Adrenal gland (tissue), 12 donors: ENCODE measurements around the gene SYT14. TPM values are rescaled to one million over a fixed set of nuclear protein-coding genes. Genes with fewer than 3 reads are reported as not detected.
"Not testable (repeated sequence)": the region's sequence is repeated elsewhere in the genome, so short reads cannot be mapped to it uniquely, and the experiment has no call there.

Experiments
- DNase-seq, 7 donors: peaks; one replicate each; pipeline ENCODE4 v3.0.0-alpha.2; 2019 to 2020
- H3K27ac ChIP-seq, 5 donors: fragments of 200-600 bp; sonication (generic) in 4 of 5; 1 replicate in 3 of 5; 2 replicates in 2 of 5; pipeline versions ENCODE4 v1.5.1 to v1.8.0; 2016 to 2020; ENCODE audit warnings: mild to moderate bottlenecking in 1 of 5
- H3K27me3 ChIP-seq: fragments of 200-600 bp; 2 replicates; pipeline ENCODE4 v1.8.0; 2021
- H3K36me3 ChIP-seq, 2 donors: fragments of 200-600 bp; replicated peaks in 1 of 2; 1 replicate in 1 of 2; 2 replicates in 1 of 2; pipeline versions ENCODE4 v1.5.1 to v1.8.0; 2018 to 2022
- H3K4me1 ChIP-seq, 2 donors: fragments of 200-600 bp; replicated peaks in 1 of 2; 1 replicate in 1 of 2; 2 replicates in 1 of 2; pipeline versions ENCODE4 v1.5.1 to v1.8.0; 2018 to 2021
- H3K4me3 ChIP-seq, 4 donors: fragments of 200-600 bp; sonication (generic) in 3 of 4; one replicate each; pipeline ENCODE4 v1.5.1; 2016 to 2018
- H3K9me3 ChIP-seq, 3 donors: fragments of 200-600 bp; sonication (generic) in 1 of 3; replicated peaks in 1 of 3; 1 replicate in 2 of 3; 2 replicates in 1 of 3; pipeline versions ENCODE4 v1.5.1 to v1.8.0; 2016 to 2021
- CTCF ChIP-seq, 6 experiments: fragments of 450-650 bp in 4 of 6; fragments of 200-600 bp in 2 of 6; sonication (generic) in 1 of 6; IDR thresholded peaks; 1 replicate in 5 of 6; 2 replicates in 1 of 6; pipeline versions ENCODE4 v1.5.1 to v1.8.0; 2016 to 2021; ENCODE audit warnings: antibody characterized with exemption in 6 of 6, mild to moderate bottlenecking in 2 of 6, moderate library complexity in 1 of 6
- POLR2A ChIP-seq, 2 donors: fragments of 450-650 bp; IDR thresholded peaks; one replicate each; pipeline ENCODE4 v1.6.1; 2017; ENCODE audit warnings: antibody characterized with exemption in 2 of 2, mild to moderate bottlenecking in 2 of 2, moderate library complexity in 1 of 2
- WGBS, 4 donors: extraction: QIAGEN DNeasy Blood & Tissue Kit in 2 of 4; methylation state at CpG; one replicate each; pipeline versions ENCODE4 v1.1.5 to v1.1.7; 2013 to 2017; 5-methylcytosine and 5-hydroxymethylcytosine counted together
- intact Hi-C, 2 donors: fragments of 100-400 bp; cut with DNase I; formaldehyde crosslinking; loops; one replicate each; pipeline versions ENCODE4 v1.14.1 to v1.15.0; 2022 to 2023
- polyA plus RNA-seq, 3 donors: library from polyadenylated mRNA; stranded (reverse); fragments of 200-250 nt in 2 of 3; fragments of 350-450 nt in 1 of 3; fragmentation: Illumina TruSeq in 1 of 3; extraction: RNeasy Lipid Tissue Mini Kit (QIAGEN cat#74804) in 1 of 3; gene quantifications; one replicate each; pipeline ENCODE4 v1.2.3, GENCODE V29; 2013 to 2014
- total RNA-seq, 9 donors: library from RNA; depleted of rRNA in 4 of 9; stranded (reverse); fragments of >200 nt in 4 of 9; fragments of 120-200 nt in 1 of 9; fragmentation: NEBNext Ultra II Directional in 1 of 9; extraction: Animal tissue kit (Norgen Biotek cat#: 25700) in 1 of 9; gene quantifications; one replicate each; pipeline versions ENCODE4 v1.1.0 to v1.2.4, GENCODE V29; 2013 to 2023
- donor health status: healthy with polysubstance abuse.
- donor health status: Bipolar disorder and iron deficiency.
- donor health status: DM: yes; HTN: yes; CAD: no.
- donor health status: DM: no; HTN: no; CAD: no.
- donor health status: DM: no; HTN: no; CAD: no.
- donor health status: DM: yes; HTN: yes; CAD: no.

Gene SYT14
- total and polyA plus RNA-seq, 12 donors = 0.57 to 8.1 (median 3.5) TPM

- intact Hi-C loops = no loop called here
These were observed 47.2 kb upstream of the SYT14 start for GRCh38 chr1:209890641-209891330.

GRCh38 chr1:209893751-209894150, 44.3 kb upstream of the SYT14 start:
- DNase-seq = no peak
- Histone ChIP-seq H3K9me3 (no peaks in the 10 kb centered on the region), H3K27me3 (no peaks in the 10 kb centered on the region), H3K36me3 (no peaks in the 10 kb centered on the region), H3K27ac (no peak overlapping the region), H3K4me3 (no peak overlapping the region), H3K4me1 (no peaks in the 10 kb centered on the region)
- WGBS, 4 donors = 63 to 91% (median 88%) methylated on average over 6 of the region's 6 CpGs
- TF ChIP-seq CTCF (IDR thresholded peaks at IDR 0.05) (no peak), POLR2A (IDR thresholded peaks at IDR 0.05) (no peak)
- intact Hi-C loops = no loop called here

More at GRCh38 chr1:209890641-209891330, 47.2 kb upstream of the SYT14 start:
- 65 to 77% (median 67%) methylated on average over 3 of the region's 3 CpGs for WGBS, 4 donors
- Histone ChIP-seq H3K36me3 (no peaks in the 10 kb centered on the region), H3K27me3 (no peaks in the 10 kb centered on the region), H3K27ac (no peak overlapping the region), H3K9me3 (no peaks in the 10 kb centered on the region), H3K4me3 (no peak overlapping the region), H3K4me1 (no peaks in the 10 kb centered on the region)
- DNase-seq = no peak
- no peak for TF ChIP-seq CTCF (IDR thresholded peaks at IDR 0.05)
- TF ChIP-seq POLR2A (IDR thresholded peaks at IDR 0.05) = no peak

- no peak for DNase-seq
- intact Hi-C loops = no loop called here
- no peaks in the 10 kb centered on the region for H3K27me3 ChIP-seq
- H3K4me3 ChIP-seq = no peak overlapping the region
- H3K36me3 ChIP-seq = no peaks in the 10 kb centered on the region
- no peak overlapping the region for H3K27ac ChIP-seq
- 38 to 51% (median 47%) methylated on average over 4 of the region's 4 CpGs for WGBS, 4 donors
- H3K9me3 ChIP-seq = no peaks in the 10 kb centered on the region
- TF ChIP-seq CTCF (IDR thresholded peaks at IDR 0.05) = no peak
- no peak for TF ChIP-seq POLR2A (IDR thresholded peaks at IDR 0.05)
- H3K4me1 ChIP-seq = no peaks in the 10 kb centered on the region
These were observed 42.3 kb upstream of the SYT14 start for GRCh38 chr1:209895709-209896108.

- 79 to 83% (median 81%) methylated on average over 4 of the region's 4 CpGs for WGBS, 4 donors
- intact Hi-C loops = no loop called here
- TF ChIP-seq POLR2A (IDR thresholded peaks at IDR 0.05) (no peak), CTCF (IDR thresholded peaks at IDR 0.05) (no peak)
- Histone ChIP-seq H3K4me3 (no peak overlapping the region), H3K4me1 (no peaks in the 10 kb centered on the region), H3K27ac (no peak overlapping the region), H3K9me3 (no peaks in the 10 kb centered on the region), H3K27me3 (no peaks in the 10 kb centered on the region), H3K36me3 (no peaks in the 10 kb centered on the region)
- DNase-seq = no peak
These were observed 41.7 kb upstream of the SYT14 start for GRCh38 chr1:209896346-209896745.

- DNase-seq, intact Hi-C loops, H3K9me3 ChIP-seq, H3K4me1 ChIP-seq, H3K36me3 ChIP-seq, H3K4me3 ChIP-seq, H3K27me3 ChIP-seq, H3K27ac ChIP-seq: not testable (repeated sequence)
- 70 to 87% (median 78%) methylated on average over 6 of the region's 6 CpGs for WGBS, 4 donors
These were observed 39.7 kb upstream of the SYT14 start for GRCh38 chr1:209898271-209898670.

- H3K4me1 ChIP-seq, H3K4me3 ChIP-seq, DNase-seq, H3K27me3 ChIP-seq, H3K36me3 ChIP-seq, H3K9me3 ChIP-seq, intact Hi-C loops, H3K27ac ChIP-seq: not testable (repeated sequence)
- WGBS, 4 donors = 83 to 97% (median 93%) methylated on average over 10 to 21 of the region's 21 CpGs
These were observed 39.2 kb upstream of the SYT14 start for GRCh38 chr1:209898851-209899250.
